Measurements from ENCODE around the gene STARD5. TPM values are rescaled to one million over a fixed set of nuclear protein-coding genes. Genes with fewer than 3 reads are reported as not detected.

Gene STARD5
- total and polyA plus RNA-seq, 2 of the 4 experiments (the other 2 are of a cell fraction) = 5.0 to 22.8 TPM

- Histone ChIP-seq H2AK9ac (replicated peaks; ENCODE audit: low read depth, low read length, poor library complexity) (no peak overlapping the region), H3K79me1 (ENCODE audit: low read depth in 1 of 2, low read length in 2 of 2) (no peaks in the 10 kb centered on the region), H4K5ac (ENCODE audit: low read depth, low read length) (no peak overlapping the region), H2BK20ac (ENCODE audit: low read depth, low read length) (no peak overlapping the region), H4K20me1 (ENCODE audit: insufficient read depth, low read length) (no peaks in the 10 kb centered on the region), H3K36me3 (ENCODE audit: control insufficient read depth, insufficient read depth, low read length) (peaks cover 21% of the 10 kb centered on the region; the same call in 1 of the 2 replicates), H3K9ac (ENCODE audit: low read depth, low read length) (no peak overlapping the region), H2BK15ac (ENCODE audit: low read depth, low read length) (no peak overlapping the region), H4K8ac (ENCODE audit: low read depth in 2 of 2, low read length in 2 of 2) (no peak overlapping the region), H4K91ac (ENCODE audit: insufficient read depth, low read depth, low read length) (no peak overlapping the region), H3K9me3 (ENCODE audit: control insufficient read depth, insufficient read depth, low read length) (peaks cover 3% of the 10 kb centered on the region; the same call in 1 of the 2 replicates), H3K14ac (replicated peaks; ENCODE audit: low read depth, low read length) (no peak overlapping the region), H3K27ac (ENCODE audit: insufficient read depth, low read length) (no peak overlapping the region), H3K18ac (ENCODE audit: low read depth, low read length) (no peak overlapping the region), H2AFZ (replicated peaks; ENCODE audit: low read length, poor library complexity) (no peak overlapping the region), H2BK120ac (ENCODE audit: low read depth, low read length) (no peak overlapping the region), H2AK5ac (ENCODE audit: low read depth, low read length) (no peak overlapping the region), H3K4ac (ENCODE audit: low read depth, low read length) (no peak overlapping the region), H2BK5ac (ENCODE audit: low read depth, low read length, poor library complexity, severe bottlenecking) (no peak overlapping the region), H3K27me3 (ENCODE audit: control insufficient read depth, insufficient read depth, low read length) (no peaks in the 10 kb centered on the region), H3K23ac (ENCODE audit: low read depth, low read length) (no peak overlapping the region), H3K56ac (ENCODE audit: extremely low read depth, insufficient read depth, low read length) (no peak overlapping the region), H3K4me3 (ENCODE audit: insufficient read depth, low read depth, low read length) (no peak overlapping the region), H3K9me1 (ENCODE audit: insufficient read depth, low read length) (no peaks in the 10 kb centered on the region), H3K4me2 (ENCODE audit: low read depth, low read length) (no peak overlapping the region), H3K4me1 (ENCODE audit: control insufficient read depth, insufficient read depth, low read length) (peaks cover 4% of the 10 kb centered on the region; the same call in 1 of the 2 replicates)
- ChIA-PET CTCF (interaction anchor here (3.0 kb wide), 1 partner anchor 12 kb away, joined by 13 read pairs; no protein-coding TSS in a partner anchor), POLR2A (ENCODE audit: unreplicated experiment) (no interaction called here)
- DNase-seq = no peak
- BruUV-seq (replicated peaks) = no TSS peak
- ATAC-seq (ENCODE audit: low read depth) = no peak
- TF ChIP-seq FOS (IDR thresholded peaks at IDR 0.05; ENCODE audit: low read depth, low read length) (no peak), RAD21 (IDR thresholded peaks at IDR 0.05; ENCODE audit: low read length) (no peak), NFE2L2 (IDR thresholded peaks at IDR 0.05; ENCODE audit: low read depth, low read length) (no peak), ELK1 (IDR thresholded peaks at IDR 0.05; ENCODE audit: borderline replicate concordance, low read depth, low read length) (no peak), CEBPB (IDR thresholded peaks at IDR 0.05; ENCODE audit: low read depth, low read length) (no peak)
- intact Hi-C loops (cut with micrococcal nuclease) = no loop called here
- no CpG with 5 or more reads among the region's 2 CpGs for WGBS, 2 experiments (ENCODE audit: extremely low coverage in 2 of 2, insufficient read length in 1 of 2)
- in situ Hi-C loops (cut with MboI; ENCODE audit: low sequenced_read_pairs) = no loop called here
- dilution Hi-C loops (cut with HindIII; ENCODE audit: low sequenced_read_pairs, unreplicated experiment) = no loop called here
These were observed 46.1 kb downstream of the STARD5 start for GRCh38 chr15:81277851-81278250.

Measured in IMR-90 (cell line).